ENCODE results near the gene CUX1. TPM values are rescaled to one million over a fixed set of nuclear protein-coding genes. Genes with fewer than 3 reads are reported as not detected.

CUX1 gene
- total RNA-seq, 2 experiments from 2014 or later: 20.2 to 20.4 TPM

DNA sequence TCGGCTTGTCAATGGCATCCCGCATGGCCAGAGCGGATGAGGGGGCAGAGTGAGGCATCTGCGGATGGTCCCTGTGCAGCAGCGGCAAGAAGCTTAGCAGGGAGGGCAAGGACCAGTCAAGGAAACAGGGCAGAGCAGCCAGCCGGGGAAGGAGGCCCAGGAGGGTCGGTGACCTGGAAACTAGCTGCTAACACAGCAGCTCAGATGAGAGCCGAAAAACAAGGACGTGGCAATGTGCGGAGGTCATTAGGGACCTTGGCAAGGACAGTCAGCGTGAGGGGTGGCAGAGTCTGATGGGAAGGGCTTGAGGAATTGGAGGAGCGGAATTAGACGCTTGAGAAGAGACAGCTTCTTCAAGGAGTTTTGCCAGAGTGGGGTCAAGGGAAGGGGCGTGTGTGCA lies 449.1 kb downstream of the CUX1 start:
- no peaks in the 10 kb centered on the region for H3K9me3 Mint-ChIP-seq
- CTCF ChIA-PET: no interaction called here
- no peaks in the 10 kb centered on the region for H3K4me1 Mint-ChIP-seq (ENCODE audit: low read depth)
- no peaks in the 10 kb centered on the region for H3K27me3 Mint-ChIP-seq
- H3K4me3 Mint-ChIP-seq: no peak overlapping the region
- H3K27ac Mint-ChIP-seq: no peak overlapping the region
- POLR2A ChIA-PET: interaction anchor here (0.6 to 0.8 kb wide), 3 partner anchors 21 to 1079 kb away, joined by 3 to 4 read pairs (median 3); no protein-coding TSS in a partner anchor
- TF ChIP-seq, protein P1, sequence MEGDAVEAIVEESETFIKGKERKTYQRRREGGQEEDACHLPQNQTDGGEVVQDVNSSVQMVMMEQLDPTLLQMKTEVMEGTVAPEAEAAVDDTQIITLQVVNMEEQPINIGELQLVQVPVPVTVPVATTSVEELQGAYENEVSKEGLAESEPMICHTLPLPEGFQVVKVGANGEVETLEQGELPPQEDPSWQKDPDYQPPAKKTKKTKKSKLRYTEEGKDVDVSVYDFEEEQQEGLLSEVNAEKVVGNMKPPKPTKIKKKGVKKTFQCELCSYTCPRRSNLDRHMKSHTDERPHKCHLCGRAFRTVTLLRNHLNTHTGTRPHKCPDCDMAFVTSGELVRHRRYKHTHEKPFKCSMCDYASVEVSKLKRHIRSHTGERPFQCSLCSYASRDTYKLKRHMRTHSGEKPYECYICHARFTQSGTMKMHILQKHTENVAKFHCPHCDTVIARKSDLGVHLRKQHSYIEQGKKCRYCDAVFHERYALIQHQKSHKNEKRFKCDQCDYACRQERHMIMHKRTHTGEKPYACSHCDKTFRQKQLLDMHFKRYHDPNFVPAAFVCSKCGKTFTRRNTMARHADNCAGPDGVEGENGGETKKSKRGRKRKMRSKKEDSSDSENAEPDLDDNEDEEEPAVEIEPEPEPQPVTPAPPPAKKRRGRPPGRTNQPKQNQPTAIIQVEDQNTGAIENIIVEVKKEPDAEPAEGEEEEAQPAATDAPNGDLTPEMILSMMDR (IDR thresholded peaks at IDR 0.05): no peak
- DNase-seq (no peak), ATAC-seq (no peak)
- intact Hi-C loops (cut with micrococcal nuclease): no loop called here
- no peaks in the 10 kb centered on the region for H3K36me3 Mint-ChIP-seq (ENCODE audit: low read depth)

DNA sequence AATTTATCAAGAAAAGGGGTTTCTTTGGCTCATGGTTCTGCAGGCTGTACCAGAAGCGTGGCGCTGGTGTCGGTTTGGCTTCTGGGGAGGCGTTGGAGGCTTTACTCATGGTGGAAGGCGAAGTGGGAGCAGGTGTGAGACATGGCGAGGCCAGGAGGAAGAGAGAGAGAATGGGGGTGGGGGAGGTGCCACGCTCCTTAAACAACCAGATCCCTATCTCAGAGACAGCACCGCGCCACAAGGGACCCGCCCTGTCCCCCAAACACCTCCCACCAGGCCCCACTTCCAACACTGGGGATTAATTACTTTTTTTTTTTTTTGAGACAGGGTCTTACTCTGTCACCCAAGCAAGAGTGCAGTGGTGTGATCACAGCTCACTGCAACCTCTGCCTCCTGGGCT lies 451.2 kb downstream of the CUX1 start:
- no peaks in the 10 kb centered on the region for H3K9me3 Mint-ChIP-seq
- no peak overlapping the region for H3K27ac Mint-ChIP-seq
- TF ChIP-seq, protein P1 (IDR thresholded peaks at IDR 0.05): no peak
- H3K4me3 Mint-ChIP-seq: no peak overlapping the region
- ATAC-seq (no peak), DNase-seq (no peak)
- ChIA-PET CTCF (interaction anchor here (1.2 kb wide), 1 partner anchor 13 kb away, joined by 3 read pairs; no protein-coding TSS in a partner anchor), POLR2A (no interaction called here)
- intact Hi-C loops (cut with micrococcal nuclease): no loop called here
- H3K4me1 Mint-ChIP-seq (ENCODE audit: low read depth): peaks cover 2% of the 10 kb centered on the region
- no peaks in the 10 kb centered on the region for H3K27me3 Mint-ChIP-seq
- H3K36me3 Mint-ChIP-seq (ENCODE audit: low read depth): no peaks in the 10 kb centered on the region

DNA sequence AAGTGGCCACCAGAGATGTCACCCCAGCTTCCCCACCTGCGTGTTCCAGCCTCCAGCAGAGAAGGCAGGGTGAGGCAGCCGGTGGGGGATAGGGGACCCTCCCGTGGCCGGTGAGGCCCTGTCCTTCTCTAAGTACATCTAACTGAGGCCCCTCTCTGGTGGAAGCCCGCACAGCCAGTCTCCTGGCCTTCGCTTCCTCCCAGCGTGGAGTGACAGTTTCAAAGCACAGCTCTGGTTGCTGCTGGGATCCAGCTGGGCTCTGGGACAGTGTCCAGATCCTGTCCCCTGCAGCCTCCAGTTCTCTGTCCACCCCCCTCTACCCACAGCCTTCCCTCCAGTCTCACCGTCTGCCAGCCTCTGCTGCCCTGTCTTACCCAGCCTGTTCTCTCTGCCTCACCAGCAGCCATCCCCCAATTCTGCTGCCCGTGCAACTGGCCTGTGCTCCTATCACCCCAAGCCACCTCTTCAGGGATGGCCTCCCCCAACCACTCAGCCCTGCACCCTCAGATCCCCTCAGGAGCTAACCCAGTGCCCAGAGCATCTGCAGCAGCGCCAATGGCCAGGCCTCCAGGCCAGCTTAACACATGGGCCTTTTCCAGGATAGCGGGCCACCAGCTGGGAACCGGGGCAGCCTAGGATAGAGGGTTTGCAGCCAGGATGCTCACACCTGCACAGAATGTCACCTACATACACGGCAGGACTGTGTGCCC lies 452.9 kb downstream of the CUX1 start:
- peaks cover 2% of the 10 kb centered on the region for H3K4me1 Mint-ChIP-seq (ENCODE audit: low read depth)
- POLR2A ChIA-PET: no interaction called here
- no peak for ATAC-seq
- intact Hi-C loops (cut with micrococcal nuclease): loop anchor here (5.0 kb wide), 1 partner anchor 728 kb away; no protein-coding TSS in a partner anchor
- CTCF ChIA-PET: interaction anchor here (0.8 to 4.3 kb wide), 5 partner anchors 10 to 727 kb away, joined by 3 to 23 read pairs (median 5); partner anchors contain the start of gene SH2B2
- H3K9me3 Mint-ChIP-seq: no peaks in the 10 kb centered on the region
- no peak overlapping the region for H3K27ac Mint-ChIP-seq
- no peaks in the 10 kb centered on the region for H3K36me3 Mint-ChIP-seq (ENCODE audit: low read depth)
- no peak overlapping the region for H3K4me3 Mint-ChIP-seq
- TF ChIP-seq, protein P1 (IDR thresholded peaks at IDR 0.05): no peak
- no peak for DNase-seq
- no peaks in the 10 kb centered on the region for H3K27me3 Mint-ChIP-seq

DNA sequence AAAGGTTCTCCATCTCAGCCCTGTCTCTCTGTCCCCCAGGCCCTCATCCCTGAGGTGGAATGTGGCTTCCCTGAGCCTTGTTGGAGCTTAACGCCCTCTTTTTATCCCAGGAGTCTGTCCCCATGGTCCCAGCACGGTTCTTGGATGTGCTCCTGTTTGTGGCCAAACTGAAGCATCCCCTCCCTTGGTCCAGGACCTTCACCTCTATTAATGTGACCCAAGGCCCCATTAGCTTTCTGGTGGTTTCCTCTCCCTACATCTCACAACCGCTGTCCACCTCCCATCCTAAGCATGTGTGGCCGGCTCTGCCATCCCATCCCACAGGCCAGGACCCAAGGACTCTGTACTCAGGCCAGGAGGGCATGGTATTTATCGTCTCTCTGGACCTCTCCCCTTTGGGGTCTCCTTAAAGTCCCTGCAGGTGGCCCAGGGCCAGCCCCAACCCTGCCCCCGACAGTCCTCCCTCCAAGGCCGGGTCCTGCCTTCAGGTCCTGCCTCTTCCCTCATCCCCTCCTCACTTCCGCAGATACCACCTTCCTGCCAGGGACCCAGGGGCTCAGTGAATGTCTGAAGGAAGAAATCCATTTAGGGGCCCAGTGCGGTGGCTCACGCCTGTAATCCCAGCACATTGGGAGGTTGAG lies 453.9 kb downstream of the CUX1 start:
- intact Hi-C loops (cut with micrococcal nuclease): loop anchor here (5.0 kb wide), 1 partner anchor 729 kb away; no protein-coding TSS in a partner anchor
- TF ChIP-seq, protein P1 (IDR thresholded peaks at IDR 0.05): no peak
- ATAC-seq (no peak), DNase-seq (no peak)
- H3K4me1 Mint-ChIP-seq (ENCODE audit: low read depth): peaks cover 2% of the 10 kb centered on the region
- CTCF ChIA-PET: interaction anchor here (0.8 to 4.3 kb wide), 8 partner anchors 9 to 728 kb away, joined by 3 to 23 read pairs (median 4); partner anchors contain the start of gene SH2B2
- H3K27me3 Mint-ChIP-seq: no peaks in the 10 kb centered on the region
- POLR2A ChIA-PET: interaction anchor here (0.6 kb wide), 1 partner anchor 19 kb away, joined by 3 read pairs; no protein-coding TSS in a partner anchor
- H3K27ac Mint-ChIP-seq: no peak overlapping the region
- no peaks in the 10 kb centered on the region for H3K9me3 Mint-ChIP-seq
- H3K36me3 Mint-ChIP-seq (ENCODE audit: low read depth): no peaks in the 10 kb centered on the region
- H3K4me3 Mint-ChIP-seq: no peak overlapping the region

Measured in activated CD8-positive, alpha-beta T cell treated with anti-CD3 and anti-CD28 coated beads for 36 hours (primary cell).